ENCODE measurements around the gene NPEPL1.

Gene NPEPL1

GRCh38 chr20:58658760-58659159, 33.8 kb upstream of the NPEPL1 start:
- no peak overlapping the region for H4K8ac ChIP-seq (ENCODE audit: low read length)
- peaks cover 6% of the 10 kb centered on the region for H3K79me1 ChIP-seq (replicated peaks; ENCODE audit: low read length, poor library complexity, severe bottlenecking)
- H2BK15ac ChIP-seq (ENCODE audit: low read depth, poor library complexity, severe bottlenecking) = no peak overlapping the region
- H3K27ac ChIP-seq (ENCODE audit: low read length, poor library complexity, severe bottlenecking) = no peak overlapping the region
- no peak overlapping the region for H2AFZ ChIP-seq (ENCODE audit: low read depth, low read length)
- H3K23ac ChIP-seq (ENCODE audit: low read length in 2 of 2) = no peak overlapping the region
- no peak overlapping the region for H2BK12ac ChIP-seq (ENCODE audit: low read length in 2 of 2)
- no peak overlapping the region for H3K18ac ChIP-seq (ENCODE audit: low read depth in 1 of 2, low read length in 2 of 2)
- 100% methylated on average over 2 of the region's 4 CpGs for WGBS
- no peaks in the 10 kb centered on the region for H3K9me3 ChIP-seq (ENCODE audit: control insufficient read depth, low read length)
- H2AK5ac ChIP-seq (ENCODE audit: low read length, severe bottlenecking) = no peak overlapping the region
- no peak for DNase-seq
- no peaks in the 10 kb centered on the region for H3K27me3 ChIP-seq (ENCODE audit: control insufficient read depth in 1 of 2, insufficient read depth in 1 of 2, low read length in 2 of 2)
- H3K36me3 ChIP-seq (ENCODE audit: control insufficient read depth in 1 of 2, insufficient read depth in 2 of 2, low read depth in 1 of 2, low read length in 2 of 2) = peaks cover 11 to 37% of the 10 kb centered on the region in 2 experiments
- peak overlapping the region; percentile 58 for H3K9ac ChIP-seq (ENCODE audit: low read length)
- H3K4me2 ChIP-seq (ENCODE audit: low read length, poor library complexity, severe bottlenecking) = no peak overlapping the region
- H3K4me3 ChIP-seq (ENCODE audit: insufficient read depth in 1 of 2, low read depth in 1 of 2, low read length in 2 of 2) = no peak overlapping the region
- peaks cover 6% of the 10 kb centered on the region for H3K4me1 ChIP-seq (ENCODE audit: control insufficient read depth, insufficient read depth, low read depth, low read length)
- H2BK5ac ChIP-seq (ENCODE audit: low read depth, low read length, poor library complexity, severe bottlenecking) = no peak overlapping the region
- H3K14ac ChIP-seq (ENCODE audit: low read length in 2 of 2) = no peak overlapping the region
- H3K4ac ChIP-seq (ENCODE audit: low read depth in 1 of 2, low read length in 2 of 2) = no peak overlapping the region
- H4K91ac ChIP-seq (ENCODE audit: low read length) = no peak overlapping the region
- no peak overlapping the region for H2BK120ac ChIP-seq (ENCODE audit: low read depth, low read length)

- H3K27me3 ChIP-seq (ENCODE audit: control insufficient read depth in 1 of 2, insufficient read depth in 1 of 2, low read length in 2 of 2) = no peaks in the 10 kb centered on the region
- peaks cover 12 to 39% of the 10 kb centered on the region in 2 experiments for H3K36me3 ChIP-seq (ENCODE audit: control insufficient read depth in 1 of 2, insufficient read depth in 2 of 2, low read depth in 1 of 2, low read length in 2 of 2)
- no peak overlapping the region for H2BK5ac ChIP-seq (ENCODE audit: low read depth, low read length, poor library complexity, severe bottlenecking)
- no peak overlapping the region for H3K4me2 ChIP-seq (ENCODE audit: low read length, poor library complexity, severe bottlenecking)
- H2AK5ac ChIP-seq (ENCODE audit: low read length, severe bottlenecking) = no peak overlapping the region
- H4K91ac ChIP-seq (ENCODE audit: low read length) = no peak overlapping the region
- H3K23ac ChIP-seq (ENCODE audit: low read length in 2 of 2) = no peak overlapping the region
- H2BK15ac ChIP-seq (ENCODE audit: low read depth, poor library complexity, severe bottlenecking) = no peak overlapping the region
- H3K18ac ChIP-seq (ENCODE audit: low read depth in 1 of 2, low read length in 2 of 2) = no peak overlapping the region
- H2AFZ ChIP-seq (ENCODE audit: low read depth, low read length) = no peak overlapping the region
- H4K8ac ChIP-seq (ENCODE audit: low read length) = no peak overlapping the region
- no peak overlapping the region for H3K14ac ChIP-seq (ENCODE audit: low read length in 2 of 2)
- DNase-seq = no peak
- WGBS = 92% methylated on average over 3 of the region's 3 CpGs
- H3K27ac ChIP-seq (ENCODE audit: low read length, poor library complexity, severe bottlenecking) = no peak overlapping the region
- H3K4me3 ChIP-seq (ENCODE audit: insufficient read depth in 1 of 2, low read depth in 1 of 2, low read length in 2 of 2) = no peak overlapping the region
- no peak overlapping the region for H3K9ac ChIP-seq (ENCODE audit: low read length)
- H2BK12ac ChIP-seq (ENCODE audit: low read length in 2 of 2) = no peak overlapping the region
- peaks cover 7% of the 10 kb centered on the region for H3K79me1 ChIP-seq (replicated peaks; ENCODE audit: low read length, poor library complexity, severe bottlenecking)
- H3K4me1 ChIP-seq (ENCODE audit: control insufficient read depth, insufficient read depth, low read depth, low read length) = peaks cover 6% of the 10 kb centered on the region
- H2BK120ac ChIP-seq (ENCODE audit: low read depth, low read length) = no peak overlapping the region
- H3K9me3 ChIP-seq (ENCODE audit: control insufficient read depth, low read length) = no peaks in the 10 kb centered on the region
- no peak overlapping the region for H3K4ac ChIP-seq (ENCODE audit: low read depth in 1 of 2, low read length in 2 of 2)
These were observed 32.8 kb upstream of the NPEPL1 start for GRCh38 chr20:58659841-58660240.

- Histone ChIP-seq H3K9me3 (ENCODE audit: control insufficient read depth, low read length) (no peaks in the 10 kb centered on the region), H3K36me3 (ENCODE audit: control insufficient read depth in 1 of 2, insufficient read depth in 2 of 2, low read depth in 1 of 2, low read length in 2 of 2) (peaks cover 15 to 42% of the 10 kb centered on the region in 2 experiments), H3K23ac (ENCODE audit: low read length in 2 of 2) (no peak overlapping the region), H3K27me3 (ENCODE audit: control insufficient read depth in 1 of 2, insufficient read depth in 1 of 2, low read length in 2 of 2) (no peaks in the 10 kb centered on the region), H3K4me1 (ENCODE audit: control insufficient read depth, insufficient read depth, low read depth, low read length) (peaks cover 12% of the 10 kb centered on the region), H3K4me3 (ENCODE audit: insufficient read depth in 1 of 2, low read depth in 1 of 2, low read length in 2 of 2) (no peak overlapping the region), H3K9ac (ENCODE audit: low read length) (no peak overlapping the region), H2AK5ac (ENCODE audit: low read length, severe bottlenecking) (no peak overlapping the region), H4K8ac (ENCODE audit: low read length) (no peak overlapping the region), H2AFZ (ENCODE audit: low read depth, low read length) (no peak overlapping the region), H3K27ac (ENCODE audit: low read length, poor library complexity, severe bottlenecking) (no peak overlapping the region), H2BK5ac (ENCODE audit: low read depth, low read length, poor library complexity, severe bottlenecking) (no peak overlapping the region), H3K79me1 (replicated peaks; ENCODE audit: low read length, poor library complexity, severe bottlenecking) (peaks cover 8% of the 10 kb centered on the region), H2BK120ac (ENCODE audit: low read depth, low read length) (no peak overlapping the region), H4K91ac (ENCODE audit: low read length) (no peak overlapping the region), H3K4me2 (ENCODE audit: low read length, poor library complexity, severe bottlenecking) (no peak overlapping the region), H3K18ac (ENCODE audit: low read depth in 1 of 2, low read length in 2 of 2) (no peak overlapping the region), H2BK15ac (ENCODE audit: low read depth, poor library complexity, severe bottlenecking) (no peak overlapping the region), H3K14ac (ENCODE audit: low read length in 2 of 2) (no peak overlapping the region), H2BK12ac (ENCODE audit: low read length in 2 of 2) (no peak overlapping the region), H3K4ac (ENCODE audit: low read depth in 1 of 2, low read length in 2 of 2) (no peak overlapping the region)
- no peak for DNase-seq
- WGBS = 95% methylated on average over 14 of the region's 14 CpGs
These were observed 31.6 kb upstream of the NPEPL1 start for GRCh38 chr20:58660855-58661597.

- H2AK5ac ChIP-seq (ENCODE audit: low read length, severe bottlenecking) = no peak overlapping the region
- peaks cover 15 to 47% of the 10 kb centered on the region in 2 experiments for H3K36me3 ChIP-seq (ENCODE audit: control insufficient read depth in 1 of 2, insufficient read depth in 2 of 2, low read depth in 1 of 2, low read length in 2 of 2)
- H3K23ac ChIP-seq (ENCODE audit: low read length in 2 of 2) = no peak overlapping the region
- peaks cover 8% of the 10 kb centered on the region for H3K79me1 ChIP-seq (replicated peaks; ENCODE audit: low read length, poor library complexity, severe bottlenecking)
- H3K27ac ChIP-seq (ENCODE audit: low read length, poor library complexity, severe bottlenecking) = no peak overlapping the region
- DNase-seq = no peak
- H4K8ac ChIP-seq (ENCODE audit: low read length) = no peak overlapping the region
- H3K27me3 ChIP-seq (ENCODE audit: control insufficient read depth in 1 of 2, insufficient read depth in 1 of 2, low read length in 2 of 2) = no peaks in the 10 kb centered on the region
- H2BK12ac ChIP-seq (ENCODE audit: low read length in 2 of 2) = no peak overlapping the region
- no peak overlapping the region for H4K91ac ChIP-seq (ENCODE audit: low read length)
- H3K4me1 ChIP-seq (ENCODE audit: control insufficient read depth, insufficient read depth, low read depth, low read length) = peaks cover 13% of the 10 kb centered on the region
- 94% methylated on average over 11 of the region's 12 CpGs for WGBS
- no peak overlapping the region for H3K4me3 ChIP-seq (ENCODE audit: insufficient read depth in 1 of 2, low read depth in 1 of 2, low read length in 2 of 2)
- H2BK120ac ChIP-seq (ENCODE audit: low read depth, low read length) = no peak overlapping the region
- no peak overlapping the region for H3K14ac ChIP-seq (ENCODE audit: low read length in 2 of 2)
- no peaks in the 10 kb centered on the region for H3K9me3 ChIP-seq (ENCODE audit: control insufficient read depth, low read length)
- no peak overlapping the region for H2BK5ac ChIP-seq (ENCODE audit: low read depth, low read length, poor library complexity, severe bottlenecking)
- no peak overlapping the region for H3K9ac ChIP-seq (ENCODE audit: low read length)
- H2BK15ac ChIP-seq (ENCODE audit: low read depth, poor library complexity, severe bottlenecking) = no peak overlapping the region
- no peak overlapping the region for H3K4ac ChIP-seq (ENCODE audit: low read depth in 1 of 2, low read length in 2 of 2)
- H3K4me2 ChIP-seq (ENCODE audit: low read length, poor library complexity, severe bottlenecking) = no peak overlapping the region
- H2AFZ ChIP-seq (ENCODE audit: low read depth, low read length) = no peak overlapping the region
- no peak overlapping the region for H3K18ac ChIP-seq (ENCODE audit: low read depth in 1 of 2, low read length in 2 of 2)
These were observed 30.8 kb upstream of the NPEPL1 start for GRCh38 chr20:58661598-58662473.

Data from mesenchymal stem cell (in vitro differentiated cells and primary cell).